Activated B cell treated with CpG ODN at 0.5 μM for 24 hours (primary cell): ENCODE measurements around the gene LMCD1. TPM values are rescaled to one million over a fixed set of nuclear protein-coding genes. Genes with fewer than 3 reads are reported as not detected.

Experiments
- ATAC-seq: fragments of 200-7000 bp; cut with Tn5 transposase; one replicate; pipeline ENCODE4 v1.10.0; 2021; ENCODE audit warnings: low read depth, mild to moderate bottlenecking, moderate library complexity
- CTCF ChIA-PET: fragments of 350-600 bp; sonication (Branson Sonifier 250); formaldehyde crosslinking; loops from one replicate; lab custom pipeline; 2021; ENCODE audit warnings: antibody characterized with exemption; lab: Charles Lee
- POLR2A ChIA-PET: fragments of 350-600 bp; sonication (Branson Sonifier 250); formaldehyde crosslinking; loops from one replicate; lab custom pipeline; 2021; ENCODE audit warnings: antibody characterized with exemption; lab: Charles Lee
- DNase-seq: peaks from one replicate; pipeline ENCODE4 v3.0.0; 2022
- H3K27ac Mint-ChIP-seq: one replicate; pipeline ENCODE4 v1.8.0; 2020; ENCODE audit warnings: mixed read lengths
- H3K27me3 Mint-ChIP-seq: one replicate; pipeline ENCODE4 v1.8.0; 2021; ENCODE audit warnings: mixed read lengths
- H3K36me3 Mint-ChIP-seq: one replicate; pipeline ENCODE4 v1.8.0; 2021; ENCODE audit warnings: low read depth, mixed read lengths
- H3K4me1 Mint-ChIP-seq: one replicate; pipeline ENCODE4 v1.8.0; 2021; ENCODE audit warnings: mixed read lengths
- H3K4me3 Mint-ChIP-seq: one replicate; pipeline ENCODE4 v1.8.0; 2020; ENCODE audit warnings: mild to moderate bottlenecking, mixed read lengths
- H3K9me3 Mint-ChIP-seq: one replicate; pipeline ENCODE4 v1.8.0; 2020; ENCODE audit warnings: mixed read lengths
- intact Hi-C: fragments of 100-400 bp; cut with micrococcal nuclease; formaldehyde crosslinking; loops from one replicate; pipeline ENCODE4 v1.15.1; 2024
- total RNA-seq: library from RNA; stranded (reverse); gene quantifications from 2 replicates; pipeline ENCODE4 v1.2.3, GENCODE V29; 2022
- TF ChIP-seq, protein P1 (sequence below): fragments of 200-600 bp; IDR thresholded peaks from one replicate; pipeline ENCODE4 v1.8.0; 2022; ENCODE audit warnings: antibody characterized with exemption, mild to moderate bottlenecking

LMCD1 gene
- total RNA-seq, 1 donor from 2014 or later, result 6.0 TPM

DNA sequence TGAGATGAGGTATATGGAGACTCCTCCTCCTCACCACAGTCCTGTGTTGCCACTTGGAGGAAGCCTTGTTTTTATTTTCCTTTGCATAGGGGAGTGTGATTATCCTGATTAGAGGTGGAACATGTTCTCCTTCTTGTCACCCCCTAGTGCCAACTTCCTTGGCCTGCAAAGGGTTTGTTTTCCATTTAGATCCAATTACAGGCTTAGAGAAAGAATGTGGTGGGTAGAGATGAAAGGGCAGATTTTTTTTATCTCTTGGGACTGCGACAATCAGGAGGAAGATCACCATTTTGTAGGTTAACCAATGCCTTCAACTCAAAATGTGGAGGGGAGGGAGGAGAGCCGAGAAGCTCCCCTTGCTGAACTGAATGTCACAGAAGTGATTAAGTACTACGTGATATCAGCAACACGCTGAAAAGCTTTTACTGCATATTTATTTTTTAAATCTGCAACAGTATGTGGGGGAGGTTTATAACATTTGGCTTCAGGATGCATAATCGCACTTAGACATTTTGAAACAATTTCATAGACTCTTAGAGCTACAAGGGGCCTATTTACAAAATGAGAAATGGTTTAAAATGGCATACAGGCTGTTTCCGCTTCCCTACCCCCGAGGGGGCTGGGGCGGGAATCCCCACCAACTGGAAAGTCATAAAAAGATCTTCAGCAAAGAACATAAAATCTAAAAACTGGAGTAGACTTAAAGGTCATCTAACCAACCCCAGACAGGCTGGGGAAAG, 2.4 kb downstream of the LMCD1 start:
- ChIA-PET POLR2A (no interaction called here), CTCF (no interaction called here)
- intact Hi-C loops, result no loop called here
- Mint-ChIP-seq H3K4me1 (peaks cover 59% of the 10 kb centered on the region), H3K36me3 (no peaks in the 10 kb centered on the region), H3K27me3 (peaks cover 3% of the 10 kb centered on the region), H3K9me3 (no peaks in the 10 kb centered on the region), H3K27ac (peak overlapping the region; percentile 77), H3K4me3 (peak overlapping the region; percentile 33)
- TF ChIP-seq, protein P1, sequence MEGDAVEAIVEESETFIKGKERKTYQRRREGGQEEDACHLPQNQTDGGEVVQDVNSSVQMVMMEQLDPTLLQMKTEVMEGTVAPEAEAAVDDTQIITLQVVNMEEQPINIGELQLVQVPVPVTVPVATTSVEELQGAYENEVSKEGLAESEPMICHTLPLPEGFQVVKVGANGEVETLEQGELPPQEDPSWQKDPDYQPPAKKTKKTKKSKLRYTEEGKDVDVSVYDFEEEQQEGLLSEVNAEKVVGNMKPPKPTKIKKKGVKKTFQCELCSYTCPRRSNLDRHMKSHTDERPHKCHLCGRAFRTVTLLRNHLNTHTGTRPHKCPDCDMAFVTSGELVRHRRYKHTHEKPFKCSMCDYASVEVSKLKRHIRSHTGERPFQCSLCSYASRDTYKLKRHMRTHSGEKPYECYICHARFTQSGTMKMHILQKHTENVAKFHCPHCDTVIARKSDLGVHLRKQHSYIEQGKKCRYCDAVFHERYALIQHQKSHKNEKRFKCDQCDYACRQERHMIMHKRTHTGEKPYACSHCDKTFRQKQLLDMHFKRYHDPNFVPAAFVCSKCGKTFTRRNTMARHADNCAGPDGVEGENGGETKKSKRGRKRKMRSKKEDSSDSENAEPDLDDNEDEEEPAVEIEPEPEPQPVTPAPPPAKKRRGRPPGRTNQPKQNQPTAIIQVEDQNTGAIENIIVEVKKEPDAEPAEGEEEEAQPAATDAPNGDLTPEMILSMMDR, result no peak
- DNase-seq (peak; percentile 16), ATAC-seq (no peak)

DNA sequence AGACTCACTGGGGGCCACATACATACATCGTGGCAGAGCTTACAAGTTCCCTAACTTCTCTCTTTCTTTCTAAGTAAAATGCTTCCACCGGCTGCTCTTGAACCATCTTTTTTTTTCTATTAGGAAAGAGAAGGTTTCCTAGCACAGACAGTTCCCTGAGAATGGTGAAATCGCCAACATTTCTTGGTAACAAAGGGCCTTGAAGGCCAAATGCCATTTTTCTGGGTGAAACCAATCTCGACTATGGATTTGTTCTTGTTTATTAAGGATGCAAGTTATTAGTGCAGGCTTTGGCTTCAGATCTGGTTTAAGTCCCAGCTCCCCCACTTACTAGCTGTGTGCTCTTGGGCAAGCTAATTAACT, 3.0 kb downstream of the LMCD1 start:
- H3K4me3 Mint-ChIP-seq, result peak overlapping the region; percentile 33
- ChIA-PET CTCF (no interaction called here), POLR2A (no interaction called here)
- TF ChIP-seq, protein P1, result no peak
- intact Hi-C loops, result no loop called here
- no peaks in the 10 kb centered on the region for H3K9me3 Mint-ChIP-seq
- H3K27ac Mint-ChIP-seq, result peak overlapping the region; percentile 77
- DNase-seq (no peak), ATAC-seq (no peak)
- peaks cover 59% of the 10 kb centered on the region for H3K4me1 Mint-ChIP-seq
- no peaks in the 10 kb centered on the region for H3K36me3 Mint-ChIP-seq
- H3K27me3 Mint-ChIP-seq, result peaks cover 3% of the 10 kb centered on the region

DNA sequence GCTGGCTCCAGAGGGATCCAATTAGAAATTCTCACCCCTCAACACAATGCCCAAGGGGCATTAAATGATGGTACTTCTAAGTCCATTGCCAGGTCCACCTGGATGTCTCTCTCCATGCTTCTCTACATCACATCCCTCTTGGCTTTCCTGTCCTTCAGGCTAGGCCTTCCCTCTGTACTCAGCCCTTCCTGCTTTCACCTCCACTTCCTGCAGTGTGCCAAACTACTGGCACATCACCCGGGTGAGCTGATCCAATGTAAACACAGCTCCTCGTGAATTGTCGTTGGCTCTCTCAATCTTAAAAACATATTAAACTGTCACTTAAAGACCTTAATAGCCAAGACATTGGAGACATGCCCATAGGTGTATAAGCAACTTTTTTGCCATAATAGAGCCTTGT, 4.0 kb downstream of the LMCD1 start:
- no peaks in the 10 kb centered on the region for H3K9me3 Mint-ChIP-seq
- intact Hi-C loops, result no loop called here
- CTCF ChIA-PET, result no interaction called here

DNA sequence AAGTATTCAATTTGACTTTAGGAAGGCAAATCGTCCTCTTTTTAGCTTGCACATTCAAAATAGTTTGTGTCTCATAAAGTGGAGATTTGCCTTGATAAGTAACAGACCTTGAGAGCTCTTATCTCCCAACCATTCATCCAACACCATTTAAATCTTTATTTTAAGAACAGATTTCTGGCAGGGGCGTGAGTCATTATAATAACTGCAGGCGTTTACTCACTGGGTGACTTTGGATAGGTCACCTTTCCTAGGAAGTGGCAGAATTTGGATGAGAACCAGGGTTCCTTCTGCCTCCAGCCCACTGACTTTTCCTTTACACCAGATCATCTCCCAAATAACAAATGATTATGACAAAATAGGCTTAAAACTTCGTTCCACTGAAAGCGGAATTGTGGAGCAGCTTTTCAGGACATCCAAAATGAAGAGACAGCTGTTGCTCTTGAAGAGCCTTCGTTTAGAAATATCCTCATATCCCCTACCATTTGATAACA, 5.0 kb downstream of the LMCD1 start:
- H3K9me3 Mint-ChIP-seq, result no peaks in the 10 kb centered on the region
- H3K27ac Mint-ChIP-seq, result no peak overlapping the region

More for the DNA sequence above, 4.0 kb downstream of the LMCD1 start:
- no peak for DNase-seq
- no peak for ATAC-seq
- TF ChIP-seq, protein P1, result no peak
- POLR2A ChIA-PET, result no interaction called here
- Mint-ChIP-seq H3K36me3 (no peaks in the 10 kb centered on the region), H3K27ac (no peak overlapping the region), H3K4me1 (peaks cover 56% of the 10 kb centered on the region), H3K27me3 (peaks cover 3% of the 10 kb centered on the region), H3K4me3 (no peak overlapping the region)

DNA sequence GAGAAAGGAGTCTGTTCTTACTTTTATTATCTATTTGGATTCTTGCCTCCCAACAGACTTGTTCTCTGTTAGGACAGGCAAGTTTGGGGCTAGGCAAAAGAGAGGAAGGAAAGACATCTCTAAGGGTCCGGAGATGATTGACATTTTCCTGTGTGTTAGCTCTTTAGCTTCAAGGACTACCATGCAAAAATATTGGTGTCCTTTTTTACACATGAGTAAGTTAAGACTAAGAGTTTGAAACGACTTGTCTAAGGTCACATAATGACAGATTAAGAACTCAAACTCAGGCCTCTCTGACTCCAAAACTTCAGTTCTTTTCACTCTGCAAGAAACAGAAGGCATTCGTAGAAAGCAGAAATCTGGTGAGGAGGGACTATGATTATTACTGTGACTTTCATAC, 5.9 kb downstream of the LMCD1 start:
- Mint-ChIP-seq H3K9me3 (no peaks in the 10 kb centered on the region), H3K36me3 (no peaks in the 10 kb centered on the region), H3K27me3 (peaks cover 2% of the 10 kb centered on the region), H3K4me1 (peaks cover 42% of the 10 kb centered on the region), H3K27ac (no peak overlapping the region), H3K4me3 (no peak overlapping the region)
- ChIA-PET CTCF (no interaction called here), POLR2A (no interaction called here)
- no peak for ATAC-seq
- intact Hi-C loops, result no loop called here
- TF ChIP-seq, protein P1, result no peak
- DNase-seq, result no peak

More for the DNA sequence above, 5.0 kb downstream of the LMCD1 start:
- Mint-ChIP-seq H3K4me1 (peaks cover 47% of the 10 kb centered on the region), H3K36me3 (no peaks in the 10 kb centered on the region), H3K27me3 (peaks cover 3% of the 10 kb centered on the region), H3K4me3 (no peak overlapping the region)
- ChIA-PET CTCF (no interaction called here), POLR2A (no interaction called here)
- TF ChIP-seq, protein P1, result no peak
- intact Hi-C loops, result no loop called here
- ATAC-seq (no peak), DNase-seq (no peak)
